A673 (cell line): Measurements from ENCODE around the gene ARNT2.

ENCODE experiments used
- CTCF ChIP-seq: fragments of 300-800, 200-600 bp; sonication (generic); conservative IDR thresholded peaks from 2 replicates; pipeline ENCODE4 v1.5.1; 2017; ENCODE audit warnings: low read depth, mild to moderate bottlenecking, antibody characterized with exemption, low read length, moderate library complexity, mixed read lengths
- EZH2 ChIP-seq: fragments of 200-600 bp; sonication (generic); IDR thresholded peaks from 2 replicates; pipeline ENCODE4 v1.6.1; 2017; ENCODE audit warnings: borderline replicate concordance, low read depth, mild to moderate bottlenecking, mixed read lengths, antibody characterized with exemption, low read length; ENCODE audit not compliant: poor library complexity, severe bottlenecking

DNA sequence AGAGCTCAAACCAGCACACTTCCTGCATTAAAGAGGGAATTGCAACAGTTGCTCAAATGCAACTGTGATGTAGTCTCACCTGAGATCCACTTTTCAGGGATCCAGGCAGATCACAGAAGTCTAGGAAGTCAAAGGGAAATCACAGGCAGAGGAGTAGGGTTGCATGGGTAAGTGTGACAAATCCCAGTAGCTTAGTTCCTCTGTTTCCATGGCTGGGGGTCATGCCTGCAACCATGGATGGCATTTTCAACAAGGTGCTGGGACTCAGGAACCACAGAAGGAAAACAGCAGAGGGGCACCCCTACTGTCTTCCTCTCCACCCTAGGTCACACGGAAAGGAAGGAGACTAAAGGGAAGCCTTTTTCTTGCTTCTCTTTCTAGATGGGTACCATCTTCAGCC, 36.5 kb upstream of the ARNT2 start:
- TF ChIP-seq EZH2 (no peak), CTCF (no peak)
